CD4-positive, alpha-beta T cell (primary cell): ENCODE results near the gene NLK. TPM values are rescaled to one million over a fixed set of nuclear protein-coding genes. Genes with fewer than 3 reads are reported as not detected.

Source experiments
- ATAC-seq: fragments of 200-7000 bp; cut with Tn5 transposase; one replicate; pipeline ENCODE4 v1.10.0; 2022; ENCODE audit warnings: mild to moderate bottlenecking; ENCODE audit not compliant: poor library complexity
- CTCF ChIA-PET: fragments of 350-600 bp; sonication (Branson Sonifier 250); formaldehyde crosslinking; loops from one replicate; lab custom pipeline; 2021; ENCODE audit warnings: antibody characterized with exemption, inconsistent platforms; lab: Charles Lee
- POLR2A ChIA-PET: fragments of 350-600 bp; sonication (Branson Sonifier 250); formaldehyde crosslinking; loops from one replicate; lab custom pipeline; 2021; ENCODE audit warnings: antibody characterized with exemption, inconsistent platforms; lab: Charles Lee
- DNase-seq, 14 experiments: peaks; one replicate each; pipeline ENCODE4 v3.0.0-alpha.2; 2013 to 2020; ENCODE audit warnings: mixed read lengths in 2 of 14
- H3K27ac ChIP-seq, 2 donors: one replicate each; pipeline versions ENCODE4 v1.5.1 to v1.7.0; 2013; ENCODE audit warnings: low read length in 2 of 2, low read depth in 1 of 2, mild to moderate bottlenecking in 1 of 2
- H3K27me3 ChIP-seq, 2 experiments: 1 replicate in 1 of 2; 2 replicates in 1 of 2; pipeline versions ENCODE4 v1.6.1 to v1.7.0; 2013; ENCODE audit warnings: low read length in 2 of 2, control low read depth in 1 of 2, mild to moderate bottlenecking in 1 of 2, moderate library complexity in 1 of 2; ENCODE audit not compliant: insufficient read depth in 2 of 2, control insufficient read depth in 1 of 2
- H3K36me3 ChIP-seq: one replicate; pipeline ENCODE4 v1.6.1; 2013; ENCODE audit warnings: low read length, control low read depth; ENCODE audit not compliant: insufficient read depth
- H3K4me1 ChIP-seq: one replicate; pipeline ENCODE4 v1.6.1; 2013; ENCODE audit warnings: low read length, control low read depth; ENCODE audit not compliant: insufficient read depth
- H3K4me3 ChIP-seq: one replicate; pipeline ENCODE4 v1.5.1; 2013; ENCODE audit warnings: mild to moderate bottlenecking, low read length, moderate library complexity
- H3K9me3 ChIP-seq, 2 experiments: 1 replicate in 1 of 2; 2 replicates in 1 of 2; pipeline versions ENCODE4 v1.6.1 to v1.7.0; 2013; ENCODE audit warnings: low read length in 2 of 2, mild to moderate bottlenecking in 2 of 2, control low read depth in 1 of 2, moderate library complexity in 1 of 2; ENCODE audit not compliant: control insufficient read depth in 1 of 2, insufficient read depth in 1 of 2
- H3K27ac Mint-ChIP-seq: one replicate; pipeline ENCODE4 v1.8.0; 2020; ENCODE audit warnings: mixed read lengths
- H3K27me3 Mint-ChIP-seq: one replicate; pipeline ENCODE4 v1.8.0; 2021; ENCODE audit warnings: mixed read lengths
- H3K36me3 Mint-ChIP-seq: one replicate; pipeline ENCODE4 v1.8.0; 2021; ENCODE audit warnings: low read depth, mixed read lengths
- H3K4me1 Mint-ChIP-seq: one replicate; pipeline ENCODE4 v1.8.0; 2021; ENCODE audit warnings: low read depth, mixed read lengths
- H3K4me3 Mint-ChIP-seq: one replicate; pipeline ENCODE4 v1.8.0; 2020; ENCODE audit warnings: mild to moderate bottlenecking, mixed read lengths
- H3K9me3 Mint-ChIP-seq: one replicate; pipeline ENCODE4 v1.8.0; 2020; ENCODE audit warnings: mixed read lengths
- CTCF ChIP-seq: fragments of 200-600 bp; IDR thresholded peaks from one replicate; pipeline ENCODE4 v1.8.0; 2022; ENCODE audit warnings: antibody characterized with exemption, mild to moderate bottlenecking
- intact Hi-C, 2 experiments: fragments of 100-400 bp; cut with DNase I in 1 of 2; cut with micrococcal nuclease in 1 of 2; formaldehyde crosslinking; loops; one replicate each; pipeline versions ENCODE4 v1.15.1 to v1.9.0; 2023 to 2025; cut with DNase I, micrococcal nuclease
- total RNA-seq, 174 experiments: library from RNA in 2 of 174; stranded (reverse) in 2 of 174; gene quantifications; one replicate each; pipeline ENCODE4 v1.2.3 and lab custom pipeline; 2021 to 2026

NLK gene
- total RNA-seq, 2 experiments from 2014 or later = 6.8 to 7.7 TPM

- POLR2A ChIA-PET = no interaction called here
- no peak for ATAC-seq
- peaks cover 42 to 46% of the 10 kb centered on the region in 2 experiments for H3K27me3 ChIP-seq
- peaks cover 15% of the 10 kb centered on the region for H3K4me1 ChIP-seq
- H3K4me3 Mint-ChIP-seq = no peak overlapping the region
- no peak overlapping the region for H3K27ac Mint-ChIP-seq
- H3K36me3 Mint-ChIP-seq = no peaks in the 10 kb centered on the region
- intact Hi-C loops = no loop called here
- H3K36me3 ChIP-seq = no peaks in the 10 kb centered on the region
- peaks cover 11% of the 10 kb centered on the region for H3K4me1 Mint-ChIP-seq
- H3K27ac ChIP-seq = no peak overlapping the region
- peaks cover 0 to 8% of the 10 kb centered on the region in 2 experiments for H3K9me3 ChIP-seq
- no peaks in the 10 kb centered on the region for H3K9me3 Mint-ChIP-seq
- H3K27me3 Mint-ChIP-seq = peaks cover 54% of the 10 kb centered on the region
- CTCF ChIA-PET = interaction anchor here (1.0 kb wide), 1 partner anchor 25 kb away, joined by 4 read pairs; no protein-coding TSS in a partner anchor
- no peak for TF ChIP-seq CTCF
- peak overlapping the region; percentile 45 for H3K4me3 ChIP-seq
- DNase-seq = no peak
Measured at GRCh38 chr17:28226563-28227315, 184.3 kb downstream of the NLK start.

- Histone ChIP-seq H3K27me3 (peaks cover 42 to 46% of the 10 kb centered on the region in 2 experiments), H3K4me3 (peak overlapping the region; percentile 45), H3K4me1 (peaks cover 15% of the 10 kb centered on the region), H3K27ac (no peak overlapping the region), H3K36me3 (no peaks in the 10 kb centered on the region), H3K9me3 (peaks cover 0 to 8% of the 10 kb centered on the region in 2 experiments)
- Mint-ChIP-seq H3K4me1 (peaks cover 11% of the 10 kb centered on the region), H3K27me3 (peaks cover 55% of the 10 kb centered on the region), H3K9me3 (no peaks in the 10 kb centered on the region), H3K4me3 (peak overlapping the region; percentile 73), H3K27ac (no peak overlapping the region), H3K36me3 (no peaks in the 10 kb centered on the region)
- TF ChIP-seq CTCF = no peak
- DNase-seq (peak in 4 of 14 experiments; percentile 7 to 35 (median 18)), ATAC-seq (no peak)
- POLR2A ChIA-PET = no interaction called here
- intact Hi-C loops = no loop called here
- CTCF ChIA-PET = interaction anchor here (1.0 kb wide), 1 partner anchor 24 kb away, joined by 4 read pairs; no protein-coding TSS in a partner anchor
Measured at GRCh38 chr17:28227316-28228108, 185.0 kb downstream of the NLK start.

GRCh38 chr17:28228109-28228840 lies 185.8 kb downstream of the NLK start:
- ATAC-seq (peak; percentile 32), DNase-seq (no peak)
- Mint-ChIP-seq H3K4me3 (peak overlapping the region; percentile 3), H3K4me1 (peaks cover 11% of the 10 kb centered on the region), H3K27ac (no peak overlapping the region), H3K27me3 (peaks cover 59% of the 10 kb centered on the region), H3K9me3 (no peaks in the 10 kb centered on the region), H3K36me3 (no peaks in the 10 kb centered on the region)
- CTCF ChIA-PET = no interaction called here
- intact Hi-C loops = no loop called here
- peak overlapping the region; percentile 45 for H3K4me3 ChIP-seq
- H3K36me3 ChIP-seq = no peaks in the 10 kb centered on the region
- TF ChIP-seq CTCF = no peak
- H3K4me1 ChIP-seq = peaks cover 15% of the 10 kb centered on the region
- peaks cover 42 to 46% of the 10 kb centered on the region in 2 experiments for H3K27me3 ChIP-seq
- no peak overlapping the region for H3K27ac ChIP-seq
- POLR2A ChIA-PET = no interaction called here
- peaks cover 0 to 8% of the 10 kb centered on the region in 2 experiments for H3K9me3 ChIP-seq
